Subcutaneous preadipocyte (primary cell): ENCODE data around the gene DLD. TPM values are rescaled to one million over a fixed set of nuclear protein-coding genes. Genes with fewer than 3 reads are reported as not detected.

Experiments
- total RNA-seq: library from RNA; depleted of rRNA; stranded (reverse); fragments of >200 nt; gene quantifications from 2 replicates; pipeline ENCODE4 v1.2.3, GENCODE V29; 2012

DLD gene
- 46.5 and 50.0 TPM in 2 replicates for total RNA-seq

DNA sequence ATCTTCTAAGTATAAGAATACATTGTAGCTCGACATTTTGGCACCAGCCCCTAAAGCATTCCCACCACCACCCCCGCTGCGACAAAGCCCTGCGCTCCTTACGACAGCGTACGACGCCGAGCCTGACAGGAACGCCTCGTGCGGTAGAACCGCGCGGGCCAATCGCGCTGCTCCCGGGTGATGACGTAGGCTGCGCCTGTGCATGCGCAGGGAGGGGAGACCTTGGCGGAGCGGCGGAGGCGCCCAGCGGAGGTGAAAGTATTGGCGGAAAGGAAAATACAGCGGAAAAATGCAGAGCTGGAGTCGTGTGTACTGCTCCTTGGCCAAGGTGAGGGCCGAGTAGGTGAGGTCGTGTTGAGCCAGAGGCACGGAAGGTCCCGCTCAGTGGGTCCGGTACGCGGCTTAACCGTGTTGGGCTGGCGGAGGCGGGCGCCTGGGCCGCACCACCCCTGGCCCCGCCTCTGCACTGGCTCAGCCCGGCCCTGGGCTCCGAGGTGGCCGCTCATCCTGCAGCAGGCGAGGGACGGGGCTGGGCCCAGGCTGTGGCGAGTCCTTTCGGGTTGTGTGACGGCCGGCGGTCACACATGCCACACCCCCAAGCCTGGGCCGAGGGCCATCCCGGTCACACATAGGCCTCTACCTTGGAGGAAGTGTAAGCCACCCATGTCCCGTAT is at the start of gene DLD:
Gene DLD, plus strand, starts transcription at position 222 of the 674 bp plus-strand sequence. Its CDS starts 68 bp downstream, at position 290.

Other genes starting within 250 kb of the DLD start
- gene SLC26A4, start 230.4 kb upstream of the DLD start, total RNA-seq = 0.37 and 0.39 TPM in 2 replicates
- 26.8 and 33.1 TPM in 2 replicates for gene CBLL1, start 147.0 kb upstream of the DLD start, total RNA-seq
- gene SLC26A3, start 88.0 kb upstream of the DLD start, total RNA-seq = not detected in 2 replicates
- 423 and 487 TPM in 2 replicates for gene LAMB1, start 112.0 kb downstream of the DLD start, total RNA-seq
- gene LAMB4, start 239.2 kb downstream of the DLD start, total RNA-seq = under 0.01 and 0.20 TPM in 2 replicates